ENCODE measurements around the gene RAB3A.
A peak's percentile ranks its signal among the peaks of the same experiment; 100 is the strongest.

RAB3A gene

GRCh38 chr19:18158467-18158866, 45.4 kb downstream of the RAB3A start:
- TF ChIP-seq, protein P1, sequence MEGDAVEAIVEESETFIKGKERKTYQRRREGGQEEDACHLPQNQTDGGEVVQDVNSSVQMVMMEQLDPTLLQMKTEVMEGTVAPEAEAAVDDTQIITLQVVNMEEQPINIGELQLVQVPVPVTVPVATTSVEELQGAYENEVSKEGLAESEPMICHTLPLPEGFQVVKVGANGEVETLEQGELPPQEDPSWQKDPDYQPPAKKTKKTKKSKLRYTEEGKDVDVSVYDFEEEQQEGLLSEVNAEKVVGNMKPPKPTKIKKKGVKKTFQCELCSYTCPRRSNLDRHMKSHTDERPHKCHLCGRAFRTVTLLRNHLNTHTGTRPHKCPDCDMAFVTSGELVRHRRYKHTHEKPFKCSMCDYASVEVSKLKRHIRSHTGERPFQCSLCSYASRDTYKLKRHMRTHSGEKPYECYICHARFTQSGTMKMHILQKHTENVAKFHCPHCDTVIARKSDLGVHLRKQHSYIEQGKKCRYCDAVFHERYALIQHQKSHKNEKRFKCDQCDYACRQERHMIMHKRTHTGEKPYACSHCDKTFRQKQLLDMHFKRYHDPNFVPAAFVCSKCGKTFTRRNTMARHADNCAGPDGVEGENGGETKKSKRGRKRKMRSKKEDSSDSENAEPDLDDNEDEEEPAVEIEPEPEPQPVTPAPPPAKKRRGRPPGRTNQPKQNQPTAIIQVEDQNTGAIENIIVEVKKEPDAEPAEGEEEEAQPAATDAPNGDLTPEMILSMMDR (IDR thresholded peaks at IDR 0.05; ENCODE audit: low read depth, low read length): no peak
- H3K4me3 ChIP-seq (ENCODE audit: low read depth, low read length): no peak overlapping the region

- H3K4me3 ChIP-seq (ENCODE audit: low read depth, low read length): no peak overlapping the region
- TF ChIP-seq, protein P1 (IDR thresholded peaks at IDR 0.05; ENCODE audit: low read depth, low read length): no peak
Observed at GRCh38 chr19:18157465-18158063, 46.3 kb downstream of the RAB3A start.

DNA sequence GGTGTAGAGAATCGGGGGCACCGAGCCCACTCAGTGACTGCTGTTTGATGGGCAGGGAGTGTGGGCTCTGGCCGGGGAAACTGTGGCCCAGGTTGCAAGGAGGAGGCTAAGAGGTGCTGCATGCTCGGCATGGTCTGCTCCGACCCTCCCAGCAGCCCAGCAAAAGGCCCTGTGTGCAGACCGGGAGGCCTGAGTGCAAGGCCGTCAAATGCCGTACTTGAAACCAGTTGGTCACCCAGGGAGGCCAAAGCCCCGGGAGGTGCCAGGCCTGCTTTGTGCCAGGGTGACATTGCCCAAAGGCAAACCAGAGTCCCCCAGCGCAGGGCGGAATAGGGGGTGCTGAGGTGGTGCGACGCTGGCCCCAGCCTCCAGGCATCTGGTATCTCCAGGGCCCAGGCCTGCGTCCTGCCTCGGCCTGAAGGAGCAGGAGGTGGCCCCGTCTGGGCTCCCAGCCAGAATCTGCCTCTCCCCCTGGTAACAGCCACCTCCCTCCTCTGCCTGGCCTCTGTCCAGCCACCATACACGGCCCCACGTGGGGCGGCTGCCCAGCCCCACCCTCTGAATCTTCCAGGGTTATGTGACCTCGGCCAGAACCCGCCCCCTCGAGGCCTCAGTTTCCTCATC, 46.9 kb downstream of the RAB3A start:
- H3K4me3 ChIP-seq (ENCODE audit: low read depth, low read length): no peak overlapping the region
- TF ChIP-seq, protein P1 (IDR thresholded peaks at IDR 0.05; ENCODE audit: low read depth, low read length): no peak

DNA sequence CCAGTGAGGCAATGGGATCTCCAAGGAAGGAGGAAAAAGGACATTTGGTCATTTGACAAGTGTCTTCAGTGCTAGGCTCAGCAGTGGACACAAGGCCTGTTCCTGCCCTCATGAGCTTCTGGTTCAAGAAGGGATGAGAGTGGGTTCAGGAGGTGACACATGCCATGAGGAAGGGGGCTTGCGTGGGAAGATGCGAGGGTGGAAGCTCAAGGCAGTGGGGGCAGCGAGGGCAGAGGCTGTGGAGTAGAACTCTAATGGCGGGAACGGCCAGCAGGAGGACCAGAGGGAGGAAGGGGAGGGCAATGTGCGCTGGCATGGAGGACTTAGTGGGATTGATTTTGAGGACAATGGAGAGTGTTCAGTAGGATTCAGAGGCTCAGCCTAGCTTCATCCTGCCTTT, 47.6 kb downstream of the RAB3A start:
- H3K4me3 ChIP-seq (ENCODE audit: low read depth, low read length): no peak overlapping the region
- TF ChIP-seq, protein P1 (IDR thresholded peaks at IDR 0.05; ENCODE audit: low read depth, low read length): no peak

GRCh38 chr19:18155095-18156087, 48.5 kb downstream of the RAB3A start:
- TF ChIP-seq, protein P1 (IDR thresholded peaks at IDR 0.05; ENCODE audit: low read depth, low read length): no peak
- no peak overlapping the region for H3K4me3 ChIP-seq (ENCODE audit: low read depth, low read length)

GRCh38 chr19:18153556-18154134, 50.2 kb downstream of the RAB3A start:
- H3K4me3 ChIP-seq (ENCODE audit: low read depth, low read length): peak overlapping the region; percentile 87
- TF ChIP-seq, protein P1 (IDR thresholded peaks at IDR 0.05; ENCODE audit: low read depth, low read length): no peak

Measured in WI38 (cell line).